ENCODE measurements around the gene GPRASP1.

Gene GPRASP1
- long read RNA-seq = 0 reads

GRCh38 chrX:102651242-102652011 is at the start of gene GPRASP1:
GPRASP1 (plus strand) TSS chrX:102651483; CDS start chrX:102653914, 2,431 bp downstream.
- no peak within 1 kb of the TSS for H3K4me3 ChIP-seq (replicated peaks; ENCODE audit: insufficient read depth, low read length)
- TF ChIP-seq POLR2AphosphoS5 (IDR thresholded peaks at IDR 0.05; ENCODE audit: low read depth) = no peak
- TF ChIP-seq REST (IDR thresholded peaks at IDR 0.05; ENCODE audit: insufficient replicate concordance, low read depth) = no peak
- no peak for TF ChIP-seq CTCF (IDR thresholded peaks at IDR 0.05; ENCODE audit: insufficient read depth, low read length)
- TF ChIP-seq SPI1 (IDR thresholded peaks at IDR 0.05; ENCODE audit: borderline replicate concordance, low read depth) = no peak
- no peak for TF ChIP-seq GABPA (IDR thresholded peaks at IDR 0.05; ENCODE audit: low read depth)
- DNase-seq (ENCODE audit: low read depth in 1 of 2, low spot score in 1 of 2) = no peak
- H3K27me3 ChIP-seq (ENCODE audit: insufficient read depth, poor library complexity, severe bottlenecking) = no peaks in the 10 kb centered on the region
- no peak within 1 kb of the TSS for H3K27ac ChIP-seq (replicated peaks)

GRCh38 chrX:102604327-102604726 is 47.0 kb upstream of the GPRASP1 start:
- no peak for TF ChIP-seq REST (IDR thresholded peaks at IDR 0.05; ENCODE audit: insufficient replicate concordance, low read depth)
- no peak overlapping the region for H3K27ac ChIP-seq (replicated peaks)
- H3K4me3 ChIP-seq (replicated peaks; ENCODE audit: insufficient read depth, low read length) = no peak overlapping the region
- no peaks in the 10 kb centered on the region for H3K27me3 ChIP-seq (ENCODE audit: insufficient read depth, poor library complexity, severe bottlenecking)
- DNase-seq (ENCODE audit: low read depth in 1 of 2, low spot score in 1 of 2) = no peak

- TF ChIP-seq REST (IDR thresholded peaks at IDR 0.05; ENCODE audit: insufficient replicate concordance, low read depth) = no peak
- TF ChIP-seq CTCF (IDR thresholded peaks at IDR 0.05; ENCODE audit: insufficient read depth, low read length) = no peak
- TF ChIP-seq GABPA (IDR thresholded peaks at IDR 0.05; ENCODE audit: low read depth) = no peak
- no peak for TF ChIP-seq POLR2AphosphoS5 (IDR thresholded peaks at IDR 0.05; ENCODE audit: low read depth)
- TF ChIP-seq SPI1 (IDR thresholded peaks at IDR 0.05; ENCODE audit: borderline replicate concordance, low read depth) = no peak
- Histone ChIP-seq H3K4me3 (replicated peaks; ENCODE audit: insufficient read depth, low read length) (no peak overlapping the region), H3K27me3 (ENCODE audit: insufficient read depth, poor library complexity, severe bottlenecking) (no peaks in the 10 kb centered on the region), H3K27ac (replicated peaks) (no peak overlapping the region)
- no peak for DNase-seq (ENCODE audit: low read depth in 1 of 2, low spot score in 1 of 2)
Measured at GRCh38 chrX:102606115-102606514, 45.2 kb upstream of the GPRASP1 start.

Measured in HL-60 (cell line).